Liver (tissue), 9 donors: ENCODE data around the gene GALK2. TPM values are rescaled to one million over a fixed set of nuclear protein-coding genes. Genes with fewer than 3 reads are reported as not detected.

Source experiments
- DNase-seq: peaks from one replicate; pipeline ENCODE4 v3.0.0-alpha.2; 2017; ENCODE audit warnings: low spot score
- H3K27ac ChIP-seq, 2 donors: one replicate each; pipeline ENCODE4 v1.7.0; 2013; ENCODE audit warnings: inconsistent platforms in 2 of 2, low read length in 2 of 2, control low read depth in 1 of 2, low read depth in 1 of 2, mild to moderate bottlenecking in 1 of 2
- H3K27me3 ChIP-seq, 4 donors: one replicate each; pipeline versions ENCODE4 v1.6.1 to v1.7.0; 2013; ENCODE audit warnings: low read length in 3 of 4, inconsistent platforms in 1 of 4, mild to moderate bottlenecking in 1 of 4, moderate library complexity in 1 of 4; ENCODE audit not compliant: control insufficient read depth in 4 of 4, insufficient read depth in 4 of 4
- H3K36me3 ChIP-seq, 4 donors: one replicate each; pipeline versions ENCODE4 v1.6.1 to v1.7.0; 2013; ENCODE audit warnings: low read length in 3 of 4, mild to moderate bottlenecking in 3 of 4, low read depth in 1 of 4, moderate library complexity in 1 of 4; ENCODE audit not compliant: control insufficient read depth in 4 of 4, insufficient read depth in 3 of 4
- H3K4me1 ChIP-seq, 4 donors: one replicate each; pipeline versions ENCODE4 v1.6.1 to v1.7.0; 2013; ENCODE audit warnings: low read length in 3 of 4, mild to moderate bottlenecking in 3 of 4, moderate library complexity in 1 of 4; ENCODE audit not compliant: control insufficient read depth in 4 of 4, insufficient read depth in 4 of 4
- H3K4me3 ChIP-seq, 3 donors: one replicate each; pipeline versions ENCODE4 v1.6.1 to v1.7.0; 2013; ENCODE audit warnings: low read length in 3 of 3, control low read depth in 1 of 3, low read depth in 1 of 3, mild to moderate bottlenecking in 1 of 3
- H3K9ac ChIP-seq, 2 donors: one replicate each; pipeline ENCODE4 v1.7.0; 2013; ENCODE audit warnings: low read length in 2 of 2, mild to moderate bottlenecking in 2 of 2, moderate library complexity in 2 of 2, control low read depth in 1 of 2, low read depth in 1 of 2
- H3K9me3 ChIP-seq, 4 donors: one replicate each; pipeline versions ENCODE4 v1.6.1 to v1.7.0; 2013; ENCODE audit warnings: low read length in 3 of 4; ENCODE audit not compliant: control insufficient read depth in 4 of 4
- ATF3 ChIP-seq: IDR thresholded peaks from 2 replicates; pipeline ENCODE4 v1.6.1; 2016; ENCODE audit warnings: antibody characterized with exemption
- EGR1 ChIP-seq, 2 donors: IDR thresholded peaks; 2 replicates each; pipeline ENCODE4 v1.6.1; 2016 to 2018; ENCODE audit warnings: antibody characterized with exemption in 2 of 2, low read depth in 2 of 2
- FOXA1 ChIP-seq: IDR thresholded peaks from 2 replicates; pipeline ENCODE4 v1.6.1; 2016; ENCODE audit warnings: antibody characterized with exemption
- FOXA2 ChIP-seq: IDR thresholded peaks from 2 replicates; pipeline ENCODE4 v1.6.1; 2016; ENCODE audit warnings: antibody characterized with exemption
- GABPA ChIP-seq, 2 donors: IDR thresholded peaks in 1 of 2; conservative IDR thresholded peaks in 1 of 2; 2 replicates each; pipeline ENCODE4 v1.6.1; 2016; ENCODE audit warnings: antibody characterized with exemption in 2 of 2, mild to moderate bottlenecking in 1 of 2, moderate library complexity in 1 of 2
- HNF4A ChIP-seq, 2 donors: conservative IDR thresholded peaks; 2 replicates each; pipeline ENCODE4 v1.6.1; 2016; ENCODE audit warnings: antibody characterized with exemption in 2 of 2, mild to moderate bottlenecking in 2 of 2
- HNF4G ChIP-seq: IDR thresholded peaks from 2 replicates; pipeline ENCODE4 v1.6.1; 2016; ENCODE audit warnings: antibody characterized with exemption
- NR2F2 ChIP-seq: IDR thresholded peaks from 2 replicates; pipeline ENCODE4 v1.6.1; 2016; ENCODE audit warnings: antibody characterized with exemption
- REST ChIP-seq: IDR thresholded peaks from 2 replicates; pipeline ENCODE4 v1.6.1; 2016; ENCODE audit warnings: antibody characterized with exemption, mild to moderate bottlenecking
- RXRA ChIP-seq, 2 donors: IDR thresholded peaks; 2 replicates each; pipeline ENCODE4 v1.6.1; 2017 to 2018; ENCODE audit warnings: antibody characterized with exemption in 2 of 2, mild to moderate bottlenecking in 1 of 2
- SP1 ChIP-seq: IDR thresholded peaks from 2 replicates; pipeline ENCODE4 v1.6.1; 2018; ENCODE audit warnings: antibody characterized with exemption, mild to moderate bottlenecking
- TAF1 ChIP-seq: conservative IDR thresholded peaks from 2 replicates; pipeline ENCODE4 v1.6.1; 2016; ENCODE audit warnings: antibody characterized with exemption, mild to moderate bottlenecking
- YY1 ChIP-seq: IDR thresholded peaks from 2 replicates; pipeline ENCODE4 v1.6.1; 2016; ENCODE audit warnings: antibody characterized with exemption, mild to moderate bottlenecking
- WGBS: extraction: QIAGEN DNeasy Blood & Tissue Kit; methylation state at CpG from one replicate; pipeline ENCODE4 v1.1.7; 2013; 5-methylcytosine and 5-hydroxymethylcytosine counted together
- polyA plus RNA-seq, 2 donors: library from polyadenylated mRNA; stranded (reverse) in 1 of 2; unstranded in 1 of 2; fragments of 200-250 nt in 1 of 2; fragments of >200 nt in 1 of 2; fragmentation: Nextera tagmentation in 1 of 2; extraction: Ambion mirVana in 1 of 2; gene quantifications; one replicate each; pipeline versions ENCODE4 v1.2.1 to v1.2.3, GENCODE V29; 2013 to 2015
- total RNA-seq, 2 donors: library from RNA; depleted of rRNA; stranded (reverse); fragments of >200 nt; gene quantifications; one replicate each; pipeline ENCODE4 v1.2.3, GENCODE V29; 2014
- TF ChIP-seq, protein P1 (sequence below): fragments of 150-350 bp; IDR thresholded peaks from 2 replicates; pipeline ENCODE4 v1.5.1; 2017; ENCODE audit warnings: improper control_type of control experiment, low read depth, low read length; ENCODE audit not compliant: missing input control
- TF ChIP-seq, protein P2 (sequence below): IDR thresholded peaks from 2 replicates; pipeline ENCODE4 v1.6.1; 2016; ENCODE audit warnings: antibody characterized with exemption
- TF ChIP-seq, protein P3 (sequence below): IDR thresholded peaks from 2 replicates; pipeline ENCODE4 v1.6.1; 2016; ENCODE audit warnings: antibody characterized with exemption
- donor health status: healthy.
- donor health status: healthy.
- donor health status: healthy.
- donor health status: healthy.
- donor health status: healthy.

The GALK2 gene
- total and polyA plus RNA-seq, 4 donors: 18.1 to 57.0 (median 24.5) TPM

DNA sequence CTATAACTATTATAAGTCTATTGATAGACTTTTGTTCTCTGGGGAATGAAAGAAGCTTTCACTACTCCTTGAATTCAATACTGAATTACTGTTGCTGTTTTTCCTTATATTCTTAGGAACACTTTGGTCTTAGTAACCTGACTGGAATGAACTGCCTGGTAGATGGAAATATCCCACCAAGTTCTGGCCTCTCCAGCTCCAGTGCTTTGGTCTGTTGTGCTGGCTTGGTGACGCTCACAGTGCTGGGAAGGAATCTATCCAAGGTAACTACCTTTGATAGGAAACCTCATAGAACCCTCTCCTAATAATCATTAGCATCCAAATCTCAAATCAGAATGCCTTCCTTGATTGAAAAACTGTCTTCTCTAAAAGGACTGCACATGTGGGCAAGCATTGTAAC is 69.1 kb downstream of the GALK2 start:
- Histone ChIP-seq H3K36me3 (peaks cover 6 to 16% (median 9%) of the 10 kb centered on the region in 4 donors), H3K9ac (no peak overlapping the region), H3K4me3 (no peak overlapping the region), H3K27ac (no peak overlapping the region), H3K9me3 (no peaks in the 10 kb centered on the region), H3K27me3 (no peaks in the 10 kb centered on the region), H3K4me1 (peaks cover 0 to 2% (median 0%) of the 10 kb centered on the region in 4 donors)
- TF ChIP-seq HNF4A (conservative IDR thresholded peaks at IDR 0.05): no peak
- no peak for TF ChIP-seq NR2F2
- TF ChIP-seq RXRA (IDR thresholded peaks at IDR 0.05): no peak
- TF ChIP-seq FOXA1: no peak
- no peak for TF ChIP-seq ATF3
- TF ChIP-seq, protein P1, sequence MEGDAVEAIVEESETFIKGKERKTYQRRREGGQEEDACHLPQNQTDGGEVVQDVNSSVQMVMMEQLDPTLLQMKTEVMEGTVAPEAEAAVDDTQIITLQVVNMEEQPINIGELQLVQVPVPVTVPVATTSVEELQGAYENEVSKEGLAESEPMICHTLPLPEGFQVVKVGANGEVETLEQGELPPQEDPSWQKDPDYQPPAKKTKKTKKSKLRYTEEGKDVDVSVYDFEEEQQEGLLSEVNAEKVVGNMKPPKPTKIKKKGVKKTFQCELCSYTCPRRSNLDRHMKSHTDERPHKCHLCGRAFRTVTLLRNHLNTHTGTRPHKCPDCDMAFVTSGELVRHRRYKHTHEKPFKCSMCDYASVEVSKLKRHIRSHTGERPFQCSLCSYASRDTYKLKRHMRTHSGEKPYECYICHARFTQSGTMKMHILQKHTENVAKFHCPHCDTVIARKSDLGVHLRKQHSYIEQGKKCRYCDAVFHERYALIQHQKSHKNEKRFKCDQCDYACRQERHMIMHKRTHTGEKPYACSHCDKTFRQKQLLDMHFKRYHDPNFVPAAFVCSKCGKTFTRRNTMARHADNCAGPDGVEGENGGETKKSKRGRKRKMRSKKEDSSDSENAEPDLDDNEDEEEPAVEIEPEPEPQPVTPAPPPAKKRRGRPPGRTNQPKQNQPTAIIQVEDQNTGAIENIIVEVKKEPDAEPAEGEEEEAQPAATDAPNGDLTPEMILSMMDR: no peak
- TF ChIP-seq, protein P2, sequence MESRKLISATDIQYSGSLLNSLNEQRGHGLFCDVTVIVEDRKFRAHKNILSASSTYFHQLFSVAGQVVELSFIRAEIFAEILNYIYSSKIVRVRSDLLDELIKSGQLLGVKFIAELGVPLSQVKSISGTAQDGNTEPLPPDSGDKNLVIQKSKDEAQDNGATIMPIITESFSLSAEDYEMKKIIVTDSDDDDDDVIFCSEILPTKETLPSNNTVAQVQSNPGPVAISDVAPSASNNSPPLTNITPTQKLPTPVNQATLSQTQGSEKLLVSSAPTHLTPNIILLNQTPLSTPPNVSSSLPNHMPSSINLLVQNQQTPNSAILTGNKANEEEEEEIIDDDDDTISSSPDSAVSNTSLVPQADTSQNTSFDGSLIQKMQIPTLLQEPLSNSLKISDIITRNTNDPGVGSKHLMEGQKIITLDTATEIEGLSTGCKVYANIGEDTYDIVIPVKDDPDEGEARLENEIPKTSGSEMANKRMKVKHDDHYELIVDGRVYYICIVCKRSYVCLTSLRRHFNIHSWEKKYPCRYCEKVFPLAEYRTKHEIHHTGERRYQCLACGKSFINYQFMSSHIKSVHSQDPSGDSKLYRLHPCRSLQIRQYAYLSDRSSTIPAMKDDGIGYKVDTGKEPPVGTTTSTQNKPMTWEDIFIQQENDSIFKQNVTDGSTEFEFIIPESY: no peak
- TF ChIP-seq YY1: no peak
- TF ChIP-seq SP1: no peak
- no peak for TF ChIP-seq FOXA2
- no peak for TF ChIP-seq REST
- TF ChIP-seq TAF1: no peak
- 98% methylated on average over 1 of the region's 1 CpG for WGBS
- DNase-seq: no peak

DNA sequence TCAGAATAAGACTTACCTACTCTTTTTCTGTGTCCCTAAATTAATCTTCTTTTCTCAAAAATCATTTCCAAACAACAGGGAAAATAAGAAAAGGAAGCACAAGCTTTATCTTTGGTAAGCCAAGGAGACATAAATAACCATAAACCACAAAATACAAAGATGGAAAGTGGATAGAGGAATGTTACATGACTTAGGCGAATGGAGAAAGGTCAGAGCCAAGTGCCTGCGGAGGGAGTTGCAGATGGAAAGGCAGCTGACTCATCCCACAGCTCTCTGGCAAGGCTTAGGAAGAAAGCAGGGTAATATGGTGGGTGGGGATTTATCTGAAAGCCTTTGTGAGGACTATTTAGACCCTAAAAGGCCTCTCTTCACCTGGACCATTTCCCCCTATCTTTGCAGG is 72.8 kb downstream of the GALK2 start:
- H3K4me1 ChIP-seq: no peaks in the 10 kb centered on the region
- TF ChIP-seq, protein P1: no peak
- TF ChIP-seq EGR1 (IDR thresholded peaks at IDR 0.05; ENCODE audit: low read depth in 2 of 2) (no peak), FOXA1 (no peak), REST (no peak), HNF4G (no peak), SP1 (no peak), GABPA (IDR thresholded peaks at IDR 0.05 in 1 of 2, conservative IDR thresholded peaks at IDR 0.05 in 1 of 2) (no peak), FOXA2 (no peak), HNF4A (conservative IDR thresholded peaks at IDR 0.05) (no peak)
- TF ChIP-seq, protein P3, sequence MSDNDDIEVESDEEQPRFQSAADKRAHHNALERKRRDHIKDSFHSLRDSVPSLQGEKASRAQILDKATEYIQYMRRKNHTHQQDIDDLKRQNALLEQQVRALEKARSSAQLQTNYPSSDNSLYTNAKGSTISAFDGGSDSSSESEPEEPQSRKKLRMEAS: no peak

More for the DNA sequence above, 72.8 kb downstream of the GALK2 start:
- Histone ChIP-seq H3K9ac (no peak overlapping the region), H3K4me3 (no peak overlapping the region), H3K27me3 (no peaks in the 10 kb centered on the region), H3K9me3 (no peaks in the 10 kb centered on the region), H3K27ac (no peak overlapping the region), H3K36me3 (peaks cover 9 to 16% (median 9%) of the 10 kb centered on the region in 4 donors)
- WGBS: 97% methylated on average over 2 of the region's 2 CpGs
- DNase-seq: no peak
